ENCODE measurements around the gene SLC12A9.
"Not testable (repeated sequence)": the region's sequence is repeated elsewhere in the genome, so short reads cannot be mapped to it uniquely, and the experiment has no call there.

The SLC12A9 gene

GRCh38 chr7:100852048-100852872 is at the start of gene SLC12A9:
Gene SLC12A9 (plus strand): TSS chr7:100852713. CDS start chr7:100854198, 1,485 bp downstream.
- peak; percentile 55 to 70 for DNase-seq (ENCODE audit: extremely low read depth in 1 of 2, low read depth in 1 of 2)

DNA sequence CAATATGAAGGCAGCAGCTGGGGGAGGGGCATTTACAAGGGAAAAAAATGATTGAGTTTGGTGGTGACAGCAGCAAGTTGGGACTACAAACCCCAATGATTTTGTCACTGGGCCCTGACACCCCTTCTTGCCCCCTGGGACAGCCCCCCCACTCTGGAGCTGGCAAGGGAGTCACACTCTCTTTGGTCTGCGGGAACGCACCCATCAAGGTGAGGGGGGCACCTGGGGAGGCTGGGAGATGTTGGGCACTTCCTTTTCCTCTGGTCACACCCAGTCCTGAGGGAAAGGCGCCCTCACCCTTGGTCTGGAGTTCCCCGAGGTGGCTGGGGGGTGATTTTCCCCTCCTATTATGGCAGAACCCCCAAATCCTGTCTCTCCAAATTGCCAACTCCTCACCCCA is 49.6 kb upstream of the SLC12A9 start:
- DNase-seq (ENCODE audit: extremely low read depth in 1 of 2, low read depth in 1 of 2), result no peak

DNA sequence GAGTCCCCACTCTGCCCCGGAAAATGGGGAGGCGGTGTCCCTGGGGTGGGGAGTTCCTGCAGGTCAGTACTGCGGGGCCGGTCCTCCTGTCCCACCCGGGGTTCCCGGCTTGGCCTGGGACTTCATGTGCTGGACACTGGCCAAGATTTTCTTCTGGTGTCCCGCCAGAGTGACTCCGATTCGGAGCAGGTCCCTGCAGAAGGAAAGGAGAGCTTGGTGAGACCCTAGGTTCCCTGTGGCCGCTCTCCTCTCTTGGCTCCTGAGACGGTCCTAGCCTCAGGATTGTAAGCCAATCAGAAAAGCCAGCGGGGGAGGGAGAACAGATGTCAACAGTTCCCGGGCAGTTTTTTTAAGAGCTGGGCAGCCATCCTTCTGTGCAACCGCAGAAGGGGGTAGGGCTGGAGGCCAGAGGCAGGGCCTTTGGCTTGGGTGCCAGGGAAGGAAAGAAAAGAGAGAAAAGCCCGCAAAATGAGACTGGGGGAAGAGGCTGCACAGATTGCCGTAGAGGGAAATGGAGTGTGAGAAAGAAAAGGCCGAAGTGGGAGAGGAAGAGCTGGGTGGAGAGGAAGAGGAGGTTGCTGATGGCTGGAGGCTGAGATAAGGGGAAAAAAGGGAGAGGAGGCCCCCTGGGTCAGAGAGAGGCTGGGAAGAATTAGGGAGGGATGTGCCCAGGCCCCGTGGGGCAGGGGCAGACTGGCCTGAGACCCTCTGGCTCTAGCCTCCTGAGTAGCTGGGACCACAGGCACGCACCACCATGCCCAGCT is 48.9 kb upstream of the SLC12A9 start:
- DNase-seq (ENCODE audit: extremely low read depth in 1 of 2, low read depth in 1 of 2), result no peak

DNA sequence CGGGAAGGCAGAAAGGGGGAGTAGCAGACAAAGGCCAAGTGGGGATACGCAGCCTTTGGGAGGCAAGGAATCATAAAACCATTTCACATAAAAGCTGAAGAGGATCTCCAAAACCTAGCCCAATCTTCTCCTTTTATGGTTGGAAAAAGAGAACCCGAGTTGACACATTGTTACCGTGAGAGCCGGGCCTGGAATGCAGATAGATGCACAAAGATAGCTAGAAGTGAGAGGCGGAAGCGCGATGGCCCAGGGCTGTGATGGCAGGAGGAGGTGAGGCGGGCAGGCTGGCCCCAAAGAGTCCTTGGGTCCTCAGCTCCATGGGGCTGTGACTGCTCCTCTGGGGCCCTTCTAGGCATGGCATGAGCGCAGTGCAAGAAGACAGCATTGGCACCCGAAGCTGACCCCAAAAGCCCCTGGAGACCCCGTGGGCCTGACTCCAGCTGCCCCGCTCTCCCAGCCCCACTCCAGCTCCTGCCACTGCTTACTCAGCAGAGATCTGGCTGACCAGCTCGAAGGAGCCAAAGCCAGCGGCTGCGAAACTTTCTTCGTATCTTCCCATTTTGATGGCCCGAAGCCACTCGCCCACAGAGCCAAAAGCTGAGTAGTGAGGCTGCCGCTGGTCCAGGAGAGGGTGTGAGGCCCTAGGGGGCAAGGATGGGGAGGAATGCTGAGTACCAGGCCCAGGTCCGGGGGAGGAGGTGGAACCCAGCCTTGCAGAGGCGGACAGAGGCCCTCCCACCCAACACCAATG is 47.7 kb upstream of the SLC12A9 start:
- DNase-seq (ENCODE audit: extremely low read depth in 1 of 2, low read depth in 1 of 2), result no peak

- DNase-seq (ENCODE audit: extremely low read depth in 1 of 2, low read depth in 1 of 2), result no peak
Measured at GRCh38 chr7:100806276-100806675, 46.2 kb upstream of the SLC12A9 start.

- not testable (repeated sequence) for DNase-seq (ENCODE audit: extremely low read depth in 1 of 2, low read depth in 1 of 2)
Measured at GRCh38 chr7:100806883-100807282, 45.6 kb upstream of the SLC12A9 start.

DNA sequence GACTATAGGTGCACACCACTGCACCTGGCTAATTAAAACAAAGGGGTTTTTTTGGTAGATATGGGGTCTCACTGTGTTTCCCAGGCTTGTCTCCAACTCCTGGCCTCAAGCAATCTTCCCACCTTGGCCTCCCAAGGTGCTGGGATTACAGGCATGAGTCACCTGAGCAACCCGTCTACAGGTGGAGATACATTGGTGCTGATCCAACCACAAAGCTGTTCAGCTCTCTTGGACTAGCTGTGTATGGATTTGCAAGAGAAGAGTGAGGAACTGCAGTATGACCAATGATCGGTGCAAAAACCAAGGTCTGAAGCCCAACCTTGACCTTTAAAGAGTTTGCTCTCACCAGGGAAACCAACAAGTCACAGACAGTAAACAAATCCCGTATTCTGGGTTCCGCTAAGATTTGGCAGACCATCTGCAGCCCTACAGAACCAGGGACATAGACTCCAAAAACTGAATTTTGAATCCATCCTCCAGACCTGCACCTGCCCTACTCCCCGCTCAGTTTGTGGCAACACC is 44.1 kb upstream of the SLC12A9 start:
- DNase-seq (ENCODE audit: extremely low read depth in 1 of 2, low read depth in 1 of 2), result no peak

- DNase-seq (ENCODE audit: extremely low read depth in 1 of 2, low read depth in 1 of 2), result no peak
Measured at GRCh38 chr7:100811480-100811879, 41.0 kb upstream of the SLC12A9 start.

- DNase-seq (ENCODE audit: extremely low read depth in 1 of 2, low read depth in 1 of 2), result no peak
Measured at GRCh38 chr7:100812729-100813128, 39.8 kb upstream of the SLC12A9 start.

GRCh38 chr7:100816515-100816914 is 36.0 kb upstream of the SLC12A9 start:
- DNase-seq (ENCODE audit: extremely low read depth in 1 of 2, low read depth in 1 of 2), result not testable (repeated sequence)

- no peak for DNase-seq (ENCODE audit: extremely low read depth in 1 of 2, low read depth in 1 of 2)
Measured at GRCh38 chr7:100817097-100817496, 35.4 kb upstream of the SLC12A9 start.

GRCh38 chr7:100818366-100818765 is 34.1 kb upstream of the SLC12A9 start:
- no peak for DNase-seq (ENCODE audit: extremely low read depth in 1 of 2, low read depth in 1 of 2)

- no peak for DNase-seq (ENCODE audit: extremely low read depth in 1 of 2, low read depth in 1 of 2)
Measured at GRCh38 chr7:100818825-100819224, 33.7 kb upstream of the SLC12A9 start.

GRCh38 chr7:100819586-100819985 is 32.9 kb upstream of the SLC12A9 start:
- no peak for DNase-seq (ENCODE audit: extremely low read depth in 1 of 2, low read depth in 1 of 2)

- DNase-seq (ENCODE audit: extremely low read depth in 1 of 2, low read depth in 1 of 2), result no peak
Measured at GRCh38 chr7:100822236-100823139, 30.0 kb upstream of the SLC12A9 start.

DNA sequence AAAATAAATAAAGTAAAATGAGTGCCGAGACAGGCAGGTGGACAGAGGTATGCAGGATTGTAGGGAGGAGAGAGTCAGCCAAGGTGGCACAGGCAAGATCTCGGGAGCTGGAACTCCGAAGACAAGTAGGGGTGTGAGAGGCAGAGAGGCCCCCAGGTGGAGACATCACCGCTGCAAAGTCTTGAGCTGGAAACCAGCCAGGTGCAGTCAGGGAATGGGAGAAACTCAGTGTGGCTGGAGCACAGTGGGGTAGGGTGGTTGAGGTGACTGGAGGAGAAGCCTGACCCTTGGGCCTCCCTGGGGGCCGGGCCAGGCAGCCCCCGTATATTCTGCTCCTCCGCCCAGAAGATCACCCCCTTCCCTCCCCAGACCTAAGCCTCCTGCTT is 29.4 kb upstream of the SLC12A9 start:
- no peak for DNase-seq (ENCODE audit: extremely low read depth in 1 of 2, low read depth in 1 of 2)

DNA sequence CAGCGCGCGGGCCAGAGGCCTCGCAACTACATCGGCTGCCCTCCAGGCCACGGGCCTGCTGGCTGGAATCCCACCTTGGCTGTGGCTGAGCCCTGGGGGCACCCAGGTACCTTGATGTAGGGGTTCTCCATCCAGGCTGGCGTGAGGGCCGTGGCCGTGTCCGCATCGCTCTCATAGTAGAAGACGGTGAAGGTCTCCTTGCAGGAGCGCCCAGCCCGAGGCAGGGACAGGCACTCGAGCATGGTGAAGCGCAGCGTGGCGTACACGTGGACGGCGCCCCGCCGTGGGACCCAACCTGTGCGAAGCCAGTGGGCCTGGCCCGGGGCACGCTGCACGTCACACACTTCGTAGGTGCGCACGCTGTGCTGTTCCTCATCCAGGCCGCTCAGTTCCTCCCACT is 29.0 kb upstream of the SLC12A9 start:
- no peak for DNase-seq (ENCODE audit: extremely low read depth in 1 of 2, low read depth in 1 of 2)

DNA sequence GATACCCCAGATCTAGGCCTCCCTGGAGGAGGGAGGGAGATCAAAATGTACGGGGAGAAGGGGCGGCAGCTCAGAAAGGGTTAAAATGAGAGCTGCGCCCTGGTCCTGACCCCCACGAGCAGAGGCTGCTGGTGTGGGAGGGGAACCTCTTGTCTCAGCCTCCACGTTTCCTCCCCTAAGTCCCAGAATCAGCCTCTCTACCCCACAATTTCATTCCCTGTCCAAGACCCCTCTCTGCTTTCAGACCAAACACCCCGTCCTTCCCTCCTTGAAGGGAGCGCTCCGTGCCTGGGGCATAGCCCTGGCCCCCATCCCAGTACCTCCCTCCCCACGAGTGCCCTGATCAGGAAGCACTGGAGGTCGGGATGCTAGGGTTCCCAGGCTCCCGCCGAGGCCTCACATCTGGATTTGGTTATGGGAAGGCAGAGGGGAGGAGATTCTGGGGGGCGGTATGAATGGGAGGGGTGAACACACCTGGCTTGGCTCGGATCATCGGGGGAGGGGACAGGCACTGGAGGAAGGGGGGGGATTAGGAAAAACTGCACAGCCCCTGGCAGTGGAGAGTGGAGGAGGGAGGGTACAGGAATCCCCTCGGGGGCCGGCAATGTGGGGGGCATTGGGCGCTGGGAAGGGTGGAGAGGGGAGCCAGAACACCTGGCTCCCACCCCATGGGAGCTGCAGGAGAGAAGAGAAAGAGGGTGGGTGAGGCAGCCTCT is 27.9 kb upstream of the SLC12A9 start:
- DNase-seq (ENCODE audit: extremely low read depth in 1 of 2, low read depth in 1 of 2), result no peak

- no peak for DNase-seq (ENCODE audit: extremely low read depth in 1 of 2, low read depth in 1 of 2)
Measured at GRCh38 chr7:100825215-100825671, 27.3 kb upstream of the SLC12A9 start.
